GM21390 (cell line): ENCODE results near the gene POU2F3.

Source experiments
- ATAC-seq: cut with Tn5 transposase; IDR thresholded peaks from one replicate; pipeline ENCODE4 v1.9.1; 2021; ENCODE audit not compliant: unreplicated experiment

Gene POU2F3

GRCh38 chr11:120281143-120281795, 41.3 kb downstream of the POU2F3 start:
- ATAC-seq, result no peak

- no peak for ATAC-seq
These were observed 43.2 kb downstream of the POU2F3 start for GRCh38 chr11:120283124-120283523.

GRCh38 chr11:120284272-120284671, 44.3 kb downstream of the POU2F3 start:
- ATAC-seq, result no peak

- ATAC-seq, result no peak
These were observed 45.3 kb downstream of the POU2F3 start for GRCh38 chr11:120285256-120285655.

- no peak for ATAC-seq
These were observed 48.1 kb downstream of the POU2F3 start for GRCh38 chr11:120288021-120288420.

- ATAC-seq, result no peak
These were observed 49.5 kb downstream of the POU2F3 start for GRCh38 chr11:120289426-120289825.

GRCh38 chr11:120290956-120291355, 51.0 kb downstream of the POU2F3 start:
- ATAC-seq, result no peak

- ATAC-seq, result no peak
These were observed 53.3 kb downstream of the POU2F3 start for GRCh38 chr11:120293038-120293800.

GRCh38 chr11:120294096-120294495, 54.2 kb downstream of the POU2F3 start:
- no peak for ATAC-seq

GRCh38 chr11:120295099-120295498, 55.2 kb downstream of the POU2F3 start:
- no peak for ATAC-seq

GRCh38 chr11:120296554-120296953, 56.6 kb downstream of the POU2F3 start:
- ATAC-seq, result no peak

- no peak for ATAC-seq
These were observed 58.5 kb downstream of the POU2F3 start for GRCh38 chr11:120298461-120298860.

- ATAC-seq, result no peak
These were observed 62.3 kb downstream of the POU2F3 start for GRCh38 chr11:120302001-120302805.

GRCh38 chr11:120303004-120303637, 63.2 kb downstream of the POU2F3 start:
- ATAC-seq, result peak; percentile 78

GRCh38 chr11:120304526-120304925, 64.6 kb downstream of the POU2F3 start:
- ATAC-seq, result no peak

- ATAC-seq, result no peak
These were observed 65.3 kb downstream of the POU2F3 start for GRCh38 chr11:120305286-120305685.

GRCh38 chr11:120306519-120307242, 66.7 kb downstream of the POU2F3 start:
- no peak for ATAC-seq

GRCh38 chr11:120307476-120307875, 67.5 kb downstream of the POU2F3 start:
- ATAC-seq, result no peak

GRCh38 chr11:120308081-120308480, 68.1 kb downstream of the POU2F3 start:
- ATAC-seq, result no peak

GRCh38 chr11:120310870-120311269, 70.9 kb downstream of the POU2F3 start:
- no peak for ATAC-seq

- ATAC-seq, result no peak
These were observed 74.9 kb downstream of the POU2F3 start for GRCh38 chr11:120314861-120315260.
